ENCODE results near the gene CXADR.
"Not testable (repeated sequence)": the region's sequence is repeated elsewhere in the genome, so short reads cannot be mapped to it uniquely, and the experiment has no call there.

Gene CXADR

GRCh38 chr21:17519965-17520609 lies 7.2 kb downstream of the CXADR start:
- no peak overlapping the region for H3K4me3 Mint-ChIP-seq
- H3K27me3 Mint-ChIP-seq (ENCODE audit: low read depth), result peaks cover 31% of the 10 kb centered on the region
- no peaks in the 10 kb centered on the region for H3K36me3 Mint-ChIP-seq (ENCODE audit: low read depth)
- H3K4me1 Mint-ChIP-seq (ENCODE audit: low read depth), result no peaks in the 10 kb centered on the region
- H3K27ac Mint-ChIP-seq, result no peak overlapping the region
- no peaks in the 10 kb centered on the region for H3K9me3 Mint-ChIP-seq

GRCh38 chr21:17523007-17523451 lies 10.2 kb downstream of the CXADR start:
- Mint-ChIP-seq H3K27ac (no peak overlapping the region), H3K9me3 (no peaks in the 10 kb centered on the region), H3K36me3 (ENCODE audit: low read depth) (no peaks in the 10 kb centered on the region), H3K27me3 (ENCODE audit: low read depth) (peaks cover 9% of the 10 kb centered on the region), H3K4me3 (no peak overlapping the region), H3K4me1 (ENCODE audit: low read depth) (no peaks in the 10 kb centered on the region)

GRCh38 chr21:17523979-17524494 lies 11.2 kb downstream of the CXADR start:
- not testable (repeated sequence) for H3K4me3 Mint-ChIP-seq; H3K36me3 Mint-ChIP-seq (ENCODE audit: low read depth); H3K27me3 Mint-ChIP-seq (ENCODE audit: low read depth); H3K27ac Mint-ChIP-seq; H3K4me1 Mint-ChIP-seq (ENCODE audit: low read depth); H3K9me3 Mint-ChIP-seq

- Mint-ChIP-seq H3K4me1 (ENCODE audit: low read depth) (no peaks in the 10 kb centered on the region), H3K27ac (no peak overlapping the region), H3K4me3 (no peak overlapping the region), H3K9me3 (no peaks in the 10 kb centered on the region), H3K36me3 (ENCODE audit: low read depth) (no peaks in the 10 kb centered on the region), H3K27me3 (ENCODE audit: low read depth) (no peaks in the 10 kb centered on the region)
Measured at GRCh38 chr21:17524635-17525034, 11.8 kb downstream of the CXADR start.

- H3K36me3 Mint-ChIP-seq (ENCODE audit: low read depth), result no peaks in the 10 kb centered on the region
- H3K9me3 Mint-ChIP-seq, result no peaks in the 10 kb centered on the region
Measured at GRCh38 chr21:17526776-17527175, 13.9 kb downstream of the CXADR start.

GRCh38 chr21:17527240-17527639 lies 14.4 kb downstream of the CXADR start:
- peaks cover under 1% of the 10 kb centered on the region for H3K4me1 Mint-ChIP-seq (ENCODE audit: low read depth)
- H3K27me3 Mint-ChIP-seq (ENCODE audit: low read depth), result no peaks in the 10 kb centered on the region
- no peaks in the 10 kb centered on the region for H3K9me3 Mint-ChIP-seq
- H3K4me3 Mint-ChIP-seq, result no peak overlapping the region
- H3K27ac Mint-ChIP-seq, result no peak overlapping the region
- no peaks in the 10 kb centered on the region for H3K36me3 Mint-ChIP-seq (ENCODE audit: low read depth)

More at GRCh38 chr21:17526776-17527175, 13.9 kb downstream of the CXADR start:
- Mint-ChIP-seq H3K4me3 (no peak overlapping the region), H3K27ac (no peak overlapping the region), H3K4me1 (ENCODE audit: low read depth) (no peaks in the 10 kb centered on the region), H3K27me3 (ENCODE audit: low read depth) (no peaks in the 10 kb centered on the region)

GRCh38 chr21:17527711-17528110 lies 14.9 kb downstream of the CXADR start:
- no peaks in the 10 kb centered on the region for H3K27me3 Mint-ChIP-seq (ENCODE audit: low read depth)
- no peak overlapping the region for H3K4me3 Mint-ChIP-seq
- no peaks in the 10 kb centered on the region for H3K36me3 Mint-ChIP-seq (ENCODE audit: low read depth)
- H3K4me1 Mint-ChIP-seq (ENCODE audit: low read depth), result peaks cover 2% of the 10 kb centered on the region
- no peak overlapping the region for H3K27ac Mint-ChIP-seq
- no peaks in the 10 kb centered on the region for H3K9me3 Mint-ChIP-seq

GRCh38 chr21:17529648-17530047 lies 16.8 kb downstream of the CXADR start:
- Mint-ChIP-seq H3K27me3 (ENCODE audit: low read depth) (no peaks in the 10 kb centered on the region), H3K4me3 (no peak overlapping the region), H3K4me1 (ENCODE audit: low read depth) (peaks cover 2% of the 10 kb centered on the region), H3K27ac (no peak overlapping the region), H3K9me3 (no peaks in the 10 kb centered on the region), H3K36me3 (ENCODE audit: low read depth) (no peaks in the 10 kb centered on the region)

GRCh38 chr21:17532292-17532691 lies 19.4 kb downstream of the CXADR start:
- Mint-ChIP-seq H3K36me3 (ENCODE audit: low read depth) (no peaks in the 10 kb centered on the region), H3K27ac (no peak overlapping the region), H3K9me3 (no peaks in the 10 kb centered on the region), H3K4me3 (no peak overlapping the region), H3K27me3 (ENCODE audit: low read depth) (peaks cover 3% of the 10 kb centered on the region), H3K4me1 (ENCODE audit: low read depth) (peaks cover 2% of the 10 kb centered on the region)

- Mint-ChIP-seq H3K4me3 (no peak overlapping the region), H3K27me3 (ENCODE audit: low read depth) (peaks cover 8% of the 10 kb centered on the region), H3K27ac (no peak overlapping the region), H3K4me1 (ENCODE audit: low read depth) (peaks cover 2% of the 10 kb centered on the region), H3K36me3 (ENCODE audit: low read depth) (no peaks in the 10 kb centered on the region), H3K9me3 (no peaks in the 10 kb centered on the region)
Measured at GRCh38 chr21:17536381-17536780, 23.5 kb downstream of the CXADR start.

GRCh38 chr21:17537299-17537698 lies 24.5 kb downstream of the CXADR start:
- peaks cover under 1% of the 10 kb centered on the region for H3K4me1 Mint-ChIP-seq (ENCODE audit: low read depth)
- no peaks in the 10 kb centered on the region for H3K36me3 Mint-ChIP-seq (ENCODE audit: low read depth)
- H3K4me3 Mint-ChIP-seq, result no peak overlapping the region
- no peaks in the 10 kb centered on the region for H3K9me3 Mint-ChIP-seq
- peaks cover 8% of the 10 kb centered on the region for H3K27me3 Mint-ChIP-seq (ENCODE audit: low read depth)
- H3K27ac Mint-ChIP-seq, result no peak overlapping the region

- H3K4me1 Mint-ChIP-seq (ENCODE audit: low read depth), result no peaks in the 10 kb centered on the region
- peaks cover 8% of the 10 kb centered on the region for H3K27me3 Mint-ChIP-seq (ENCODE audit: low read depth)
- no peaks in the 10 kb centered on the region for H3K9me3 Mint-ChIP-seq
- H3K27ac Mint-ChIP-seq, result no peak overlapping the region
- no peaks in the 10 kb centered on the region for H3K36me3 Mint-ChIP-seq (ENCODE audit: low read depth)
- H3K4me3 Mint-ChIP-seq, result no peak overlapping the region
Measured at GRCh38 chr21:17538576-17538975, 25.7 kb downstream of the CXADR start.

GRCh38 chr21:17539323-17539722 lies 26.5 kb downstream of the CXADR start:
- peaks cover 8% of the 10 kb centered on the region for H3K27me3 Mint-ChIP-seq (ENCODE audit: low read depth)
- no peaks in the 10 kb centered on the region for H3K36me3 Mint-ChIP-seq (ENCODE audit: low read depth)
- no peak overlapping the region for H3K4me3 Mint-ChIP-seq
- H3K9me3 Mint-ChIP-seq, result no peaks in the 10 kb centered on the region
- no peak overlapping the region for H3K27ac Mint-ChIP-seq
- no peaks in the 10 kb centered on the region for H3K4me1 Mint-ChIP-seq (ENCODE audit: low read depth)

- no peak overlapping the region for H3K27ac Mint-ChIP-seq
- H3K27me3 Mint-ChIP-seq (ENCODE audit: low read depth), result peaks cover 8% of the 10 kb centered on the region
- H3K4me1 Mint-ChIP-seq (ENCODE audit: low read depth), result no peaks in the 10 kb centered on the region
- no peaks in the 10 kb centered on the region for H3K36me3 Mint-ChIP-seq (ENCODE audit: low read depth)
- no peaks in the 10 kb centered on the region for H3K9me3 Mint-ChIP-seq
- no peak overlapping the region for H3K4me3 Mint-ChIP-seq
Measured at GRCh38 chr21:17539743-17540341, 27.0 kb downstream of the CXADR start.

GRCh38 chr21:17540530-17540929 lies 27.7 kb downstream of the CXADR start:
- Mint-ChIP-seq H3K9me3 (no peaks in the 10 kb centered on the region), H3K27me3 (ENCODE audit: low read depth) (peaks cover 8% of the 10 kb centered on the region), H3K4me1 (ENCODE audit: low read depth) (no peaks in the 10 kb centered on the region), H3K27ac (no peak overlapping the region), H3K4me3 (no peak overlapping the region), H3K36me3 (ENCODE audit: low read depth) (no peaks in the 10 kb centered on the region)
